Body of pancreas (tissue), 4 donors: ENCODE results near the gene FNDC3B. TPM values are rescaled to one million over a fixed set of nuclear protein-coding genes. Genes with fewer than 3 reads are reported as not detected.

Experiments used
- ATAC-seq: fragments of 150-250 bp; one replicate; pipeline ENCODE4 v1.9.1; 2016
- DNase-seq, 4 donors: peaks; one replicate each; pipeline ENCODE4 v3.0.0-alpha.2; 2019
- H3K27ac ChIP-seq, 4 donors: fragments of 200-600 bp; sonication (generic); 1 replicate in 3 of 4; 2 replicates in 1 of 4; pipeline versions ENCODE4 v1.5.1 to v1.6.1; 2016 to 2019; ENCODE audit warnings: mild to moderate bottlenecking in 1 of 4, mixed read lengths in 1 of 4, moderate library complexity in 1 of 4
- H3K27me3 ChIP-seq, 2 donors: fragments of 200-600 bp; sonication (generic); one replicate each; pipeline ENCODE4 v1.6.0; 2016; ENCODE audit warnings: mild to moderate bottlenecking in 1 of 2
- H3K36me3 ChIP-seq, 2 donors: fragments of 200-600 bp; sonication (generic); replicated peaks in 1 of 2; 2 replicates each; pipeline ENCODE4 v1.5.1; 2016; ENCODE audit warnings: low read depth in 2 of 2; ENCODE audit not compliant: insufficient read depth in 1 of 2
- H3K4me1 ChIP-seq: fragments of 200-600 bp; sonication (generic); one replicate; pipeline ENCODE4 v1.6.0; 2016
- H3K4me3 ChIP-seq, 2 donors: fragments of 200-600 bp; sonication (generic); 1 replicate in 1 of 2; 2 replicates in 1 of 2; pipeline ENCODE4 v1.5.1; 2016 to 2019
- H3K9me3 ChIP-seq, 3 donors: fragments of 200-600 bp; sonication (generic); 1 replicate in 2 of 3; 2 replicates in 1 of 3; pipeline ENCODE4 v1.5.1; 2016
- POLR2A ChIP-seq, 3 donors: fragments of 450-650 bp; IDR thresholded peaks; one replicate each; pipeline ENCODE4 v1.6.1; 2016; ENCODE audit warnings: antibody characterized with exemption in 3 of 3, mild to moderate bottlenecking in 2 of 3
- WGBS, 2 donors: methylation state at CpG; one replicate each; pipeline ENCODE4 v1.1.5; 2017; 5-methylcytosine and 5-hydroxymethylcytosine counted together
- intact Hi-C: fragments of 100-400 bp; cut with DNase I; formaldehyde crosslinking; loops from one replicate; pipeline ENCODE4 v1.15.1; 2023
- total RNA-seq, 2 donors: library from RNA; depleted of rRNA; stranded (reverse); fragments of >200 nt; gene quantifications; one replicate each; pipeline ENCODE4 v1.1.0, GENCODE V29; 2016
- TF ChIP-seq, protein P1 (sequence below), 7 experiments: fragments of 450-650 bp in 4 of 7; fragments of 200-600 bp in 3 of 7; sonication (generic) in 3 of 7; IDR thresholded peaks; one replicate each; pipeline ENCODE4 v1.5.1; 2016 to 2019; ENCODE audit warnings: antibody characterized with exemption in 7 of 7

The FNDC3B gene
- total RNA-seq, 2 donors from 2014 or later: 64.3 to 86.0 TPM

GRCh38 chr3:172387728-172388127 is 348.4 kb downstream of the FNDC3B start:
- Histone ChIP-seq H3K27me3 (no peaks in the 10 kb centered on the region), H3K4me1 (no peaks in the 10 kb centered on the region), H3K36me3 (no peaks in the 10 kb centered on the region), H3K9me3 (no peaks in the 10 kb centered on the region), H3K27ac (no peak overlapping the region), H3K4me3 (no peak overlapping the region)
- WGBS, 2 donors: 93 to 94% methylated on average over 4 of the region's 4 CpGs
- intact Hi-C loops: no loop called here
- TF ChIP-seq, protein P1, sequence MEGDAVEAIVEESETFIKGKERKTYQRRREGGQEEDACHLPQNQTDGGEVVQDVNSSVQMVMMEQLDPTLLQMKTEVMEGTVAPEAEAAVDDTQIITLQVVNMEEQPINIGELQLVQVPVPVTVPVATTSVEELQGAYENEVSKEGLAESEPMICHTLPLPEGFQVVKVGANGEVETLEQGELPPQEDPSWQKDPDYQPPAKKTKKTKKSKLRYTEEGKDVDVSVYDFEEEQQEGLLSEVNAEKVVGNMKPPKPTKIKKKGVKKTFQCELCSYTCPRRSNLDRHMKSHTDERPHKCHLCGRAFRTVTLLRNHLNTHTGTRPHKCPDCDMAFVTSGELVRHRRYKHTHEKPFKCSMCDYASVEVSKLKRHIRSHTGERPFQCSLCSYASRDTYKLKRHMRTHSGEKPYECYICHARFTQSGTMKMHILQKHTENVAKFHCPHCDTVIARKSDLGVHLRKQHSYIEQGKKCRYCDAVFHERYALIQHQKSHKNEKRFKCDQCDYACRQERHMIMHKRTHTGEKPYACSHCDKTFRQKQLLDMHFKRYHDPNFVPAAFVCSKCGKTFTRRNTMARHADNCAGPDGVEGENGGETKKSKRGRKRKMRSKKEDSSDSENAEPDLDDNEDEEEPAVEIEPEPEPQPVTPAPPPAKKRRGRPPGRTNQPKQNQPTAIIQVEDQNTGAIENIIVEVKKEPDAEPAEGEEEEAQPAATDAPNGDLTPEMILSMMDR (IDR thresholded peaks at IDR 0.05): no peak
- TF ChIP-seq POLR2A (IDR thresholded peaks at IDR 0.05): no peak
- ATAC-seq: no peak
- DNase-seq: no peak

GRCh38 chr3:172388412-172389078 is 349.2 kb downstream of the FNDC3B start:
- intact Hi-C loops: no loop called here
- no peaks in the 10 kb centered on the region for H3K27me3 ChIP-seq
- DNase-seq (no peak), ATAC-seq (no peak)
- H3K36me3 ChIP-seq: no peaks in the 10 kb centered on the region
- WGBS, 2 donors: 80 to 81% methylated on average over 10 of the region's 10 CpGs
- H3K4me1 ChIP-seq: no peaks in the 10 kb centered on the region
- H3K9me3 ChIP-seq: no peaks in the 10 kb centered on the region
- H3K4me3 ChIP-seq: no peak overlapping the region
- TF ChIP-seq POLR2A (IDR thresholded peaks at IDR 0.05): no peak
- TF ChIP-seq, protein P1 (IDR thresholded peaks at IDR 0.05): no peak
- H3K27ac ChIP-seq: no peak overlapping the region

DNA sequence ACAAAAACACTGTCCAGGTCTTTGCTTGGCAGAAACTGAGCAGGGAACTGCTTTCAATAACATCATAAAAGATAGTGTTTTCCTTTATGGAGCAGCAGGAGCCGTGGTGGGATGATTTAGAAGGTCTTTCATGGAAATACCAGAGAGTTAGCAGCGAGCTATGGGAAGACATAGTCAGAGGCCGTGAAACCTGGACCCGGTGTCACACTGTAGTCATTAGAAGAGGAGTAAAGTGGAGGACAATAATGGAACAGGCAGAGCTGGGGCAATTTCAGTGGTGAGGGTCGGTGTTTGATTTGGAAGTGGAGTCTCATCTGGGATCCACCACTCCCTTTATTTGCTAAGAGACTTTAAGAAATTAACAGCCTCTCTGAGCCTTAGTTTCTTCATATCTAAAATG is 351.4 kb downstream of the FNDC3B start:
- no peak for ATAC-seq

DNA sequence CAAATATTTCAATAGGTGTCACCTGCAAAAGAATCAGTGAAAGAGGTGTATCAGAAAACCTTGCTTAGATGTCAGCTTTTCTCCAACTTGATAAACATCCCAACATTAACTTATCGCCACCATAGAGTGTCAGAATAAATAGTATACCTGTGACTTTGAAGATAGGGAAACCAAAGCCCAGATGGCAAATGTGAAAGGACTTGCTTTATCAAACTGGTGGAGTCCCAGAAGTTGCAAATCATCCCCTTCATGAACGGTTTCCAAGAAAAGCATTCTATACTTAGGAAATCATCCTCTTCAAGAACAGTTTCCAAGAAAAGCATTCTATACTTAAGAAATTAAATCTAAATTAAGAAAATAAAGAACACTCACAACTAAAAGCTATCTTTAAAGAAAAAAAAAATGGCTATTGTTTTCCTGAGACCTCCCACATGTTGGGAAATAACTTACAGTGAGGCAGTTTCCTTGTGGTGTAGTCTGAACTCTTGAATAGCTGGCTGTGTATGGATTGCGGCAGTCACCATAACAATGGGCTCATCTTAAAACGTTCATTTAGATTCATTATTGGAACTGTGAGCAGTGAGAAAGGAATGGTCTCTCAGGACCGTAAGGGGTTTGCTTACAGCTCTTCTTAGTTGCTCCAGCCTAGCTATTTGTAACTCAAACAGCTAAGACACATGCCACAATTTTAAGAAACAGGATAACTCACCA is 352.4 kb downstream of the FNDC3B start:
- DNase-seq (no peak), ATAC-seq (no peak)
- Histone ChIP-seq H3K4me3 (no peak overlapping the region), H3K36me3 (no peaks in the 10 kb centered on the region), H3K27ac (no peak overlapping the region), H3K4me1 (no peaks in the 10 kb centered on the region), H3K27me3 (no peaks in the 10 kb centered on the region), H3K9me3 (no peaks in the 10 kb centered on the region)
- TF ChIP-seq, protein P1 (IDR thresholded peaks at IDR 0.05): no peak
- TF ChIP-seq POLR2A (IDR thresholded peaks at IDR 0.05): no peak
- intact Hi-C loops: no loop called here
- WGBS, 2 donors: 73 to 77% methylated on average over 5 of the region's 5 CpGs

More for the DNA sequence above, 351.4 kb downstream of the FNDC3B start:
- no peaks in the 10 kb centered on the region for H3K9me3 ChIP-seq
- no peak overlapping the region for H3K27ac ChIP-seq
- H3K36me3 ChIP-seq: no peaks in the 10 kb centered on the region
- intact Hi-C loops: no loop called here
- H3K27me3 ChIP-seq: no peaks in the 10 kb centered on the region
- no peak overlapping the region for H3K4me3 ChIP-seq
- no peak for DNase-seq
- WGBS, 2 donors: 89 to 98% methylated on average over 5 of the region's 5 CpGs
- TF ChIP-seq, protein P1 (IDR thresholded peaks at IDR 0.05): no peak
- H3K4me1 ChIP-seq: no peaks in the 10 kb centered on the region
